GM21390 (cell line): ENCODE data around the gene UQCC2.
A peak's percentile ranks its signal among the peaks of the same experiment; 100 is the strongest.

ENCODE experiments used
- ATAC-seq: cut with Tn5 transposase; IDR thresholded peaks from one replicate; pipeline ENCODE4 v1.9.1; 2021; ENCODE audit not compliant: unreplicated experiment

Gene UQCC2

DNA sequence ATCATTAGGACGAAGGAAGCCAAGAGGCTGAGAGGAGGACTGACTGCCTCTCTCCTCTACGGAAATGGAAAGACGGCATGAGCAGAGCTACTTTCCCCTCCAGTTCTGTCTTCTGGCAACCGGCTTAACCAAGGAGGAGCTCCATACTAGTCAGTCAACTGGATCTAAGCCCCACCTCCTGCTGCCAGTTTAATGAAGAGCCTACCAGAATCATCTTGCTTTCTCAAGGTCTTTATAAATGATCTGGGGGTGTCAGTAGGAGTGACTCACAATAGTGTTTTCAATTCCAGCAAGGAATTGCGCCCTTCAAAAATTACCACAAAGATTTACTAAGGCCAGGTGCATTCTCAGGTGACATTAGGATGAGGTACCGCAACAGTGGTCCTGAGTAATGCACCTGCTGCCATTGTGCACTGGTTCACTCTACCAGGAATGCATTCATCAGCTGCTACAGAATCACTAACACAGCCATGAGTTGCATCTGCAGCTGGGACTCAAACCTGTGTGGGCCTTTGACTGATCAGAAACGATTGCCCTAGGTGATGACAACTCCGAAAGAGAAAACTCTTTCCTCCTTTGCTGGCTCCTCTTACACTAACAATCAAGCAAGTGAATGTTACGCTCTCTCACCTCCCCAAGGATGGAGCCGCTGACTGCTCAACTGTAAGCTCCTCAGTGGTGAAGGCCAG is 2.8 kb downstream of the UQCC2 start:
- ATAC-seq = no peak

DNA sequence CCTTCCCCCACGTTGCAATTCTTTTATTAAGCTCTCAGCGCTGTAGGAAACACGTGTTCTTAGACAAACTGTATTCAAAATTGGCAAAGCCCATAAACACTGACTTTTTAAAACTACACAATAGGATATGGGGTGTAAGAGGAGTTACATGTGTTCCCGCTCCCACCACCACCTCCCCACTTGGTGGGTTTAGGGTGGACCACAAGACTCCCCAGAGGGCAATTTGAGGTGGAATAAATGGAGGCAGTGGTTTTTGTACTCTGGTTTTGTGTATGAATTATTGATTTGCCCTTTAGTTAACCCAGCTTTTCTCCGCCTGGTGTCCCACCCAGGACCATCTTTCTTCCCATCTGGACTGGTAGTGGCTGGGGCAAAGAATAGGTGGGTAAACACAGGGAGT is 3.7 kb downstream of the UQCC2 start:
- no peak for ATAC-seq

DNA sequence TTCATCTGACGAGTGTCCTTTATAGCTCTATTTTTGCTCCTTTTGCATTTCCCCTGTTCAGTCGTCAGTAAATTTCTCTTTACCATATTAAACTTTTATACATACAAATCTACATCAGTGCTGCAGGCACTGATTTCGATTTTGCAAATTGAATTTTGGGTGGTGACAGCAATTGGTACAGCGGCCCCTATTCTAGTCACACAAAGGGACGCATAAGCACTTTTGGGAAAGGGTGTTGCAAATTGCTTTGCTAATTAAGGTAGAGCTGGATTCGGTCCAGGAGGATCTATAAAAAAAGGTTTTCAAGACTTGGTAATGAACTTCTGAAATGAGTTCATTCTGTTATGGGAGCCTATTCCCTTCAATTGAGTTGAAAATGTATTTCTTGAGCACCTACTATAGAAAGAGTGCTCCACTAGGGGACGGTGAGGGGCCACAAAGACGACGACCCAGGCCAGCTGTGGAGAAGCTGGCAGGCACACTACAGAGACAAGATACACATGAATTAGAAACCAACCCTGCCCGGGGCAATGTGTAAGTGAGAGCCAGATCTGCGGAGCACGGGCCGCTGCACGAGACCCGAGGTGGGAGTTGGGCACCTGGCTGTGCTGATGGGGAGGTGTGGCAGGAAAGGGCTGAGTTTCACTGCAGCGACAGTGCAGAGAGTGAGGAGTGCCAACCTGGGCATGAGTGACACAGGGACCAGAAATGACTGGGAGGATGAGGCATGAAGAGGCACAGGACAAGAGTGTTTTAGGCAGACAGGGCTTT is 5.4 kb downstream of the UQCC2 start:
- no peak for ATAC-seq

DNA sequence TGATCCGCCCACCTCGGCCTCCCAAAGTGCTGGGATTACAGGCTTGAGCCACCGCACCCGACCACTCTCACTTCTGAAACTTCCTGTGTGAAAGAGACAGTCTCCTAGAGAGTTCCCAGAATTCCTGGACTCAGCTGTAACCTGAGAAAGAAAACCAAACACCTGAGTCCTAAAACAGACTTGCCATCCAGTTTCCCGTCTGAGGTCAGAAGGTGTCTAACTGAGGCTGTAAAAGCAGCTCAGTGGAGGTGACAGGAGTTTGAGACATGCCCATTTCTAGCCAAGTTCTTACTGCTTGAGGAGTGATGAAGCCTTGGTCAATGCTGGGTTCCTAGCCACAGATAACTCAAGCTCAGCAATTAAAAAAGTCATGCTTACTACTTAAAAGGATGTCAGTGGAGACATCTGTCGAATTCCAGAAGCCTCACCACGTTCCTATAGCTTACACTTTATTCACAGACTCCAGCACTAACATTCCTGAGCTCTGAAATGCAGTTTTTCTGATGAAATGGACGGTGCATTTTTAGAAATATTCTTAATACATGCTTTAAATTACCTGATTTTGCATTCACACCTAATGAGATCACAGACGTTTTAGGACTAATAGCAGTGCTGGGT is 6.1 kb downstream of the UQCC2 start:
- ATAC-seq = no peak

DNA sequence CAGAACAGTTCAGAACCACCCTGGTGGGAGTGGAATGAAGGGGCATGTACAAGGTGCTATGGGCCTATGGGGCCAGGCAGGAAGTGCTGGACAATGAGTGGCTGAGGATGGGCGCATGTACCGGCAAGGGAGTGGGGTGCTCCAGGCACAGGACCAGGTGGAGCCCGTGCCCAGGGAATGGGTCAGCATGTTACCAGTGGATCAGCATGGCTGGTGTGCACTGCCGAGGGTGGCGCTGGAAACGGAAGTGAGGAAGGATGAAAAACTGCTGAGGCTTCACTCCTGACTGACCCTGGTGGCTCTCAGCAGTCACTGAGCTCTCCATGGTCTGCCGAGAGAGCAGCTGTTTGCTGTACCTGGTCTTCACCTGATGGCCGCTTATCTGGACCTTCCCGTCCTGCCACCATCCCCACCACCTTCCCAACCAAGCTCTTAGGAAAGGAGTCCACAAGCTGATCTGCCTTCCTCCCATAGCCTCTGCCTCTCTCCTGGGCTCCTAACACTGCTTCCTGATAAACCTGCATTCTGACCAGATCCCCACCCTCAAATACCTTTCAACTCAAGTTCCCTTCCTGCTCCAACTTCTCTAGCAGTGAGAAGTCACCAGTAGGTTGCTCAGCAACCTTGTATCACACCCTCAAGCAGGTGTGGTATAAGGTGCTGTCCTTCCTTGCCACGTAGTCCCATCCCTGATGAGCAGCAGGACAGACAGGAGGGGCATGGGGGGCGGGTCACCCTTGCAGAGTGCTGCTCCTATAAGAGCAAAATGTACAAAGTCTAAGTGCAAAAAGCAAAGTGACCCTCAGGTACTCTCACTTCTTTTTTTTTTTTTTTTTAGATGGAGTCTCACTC is 7.1 kb downstream of the UQCC2 start:
- ATAC-seq = no peak

DNA sequence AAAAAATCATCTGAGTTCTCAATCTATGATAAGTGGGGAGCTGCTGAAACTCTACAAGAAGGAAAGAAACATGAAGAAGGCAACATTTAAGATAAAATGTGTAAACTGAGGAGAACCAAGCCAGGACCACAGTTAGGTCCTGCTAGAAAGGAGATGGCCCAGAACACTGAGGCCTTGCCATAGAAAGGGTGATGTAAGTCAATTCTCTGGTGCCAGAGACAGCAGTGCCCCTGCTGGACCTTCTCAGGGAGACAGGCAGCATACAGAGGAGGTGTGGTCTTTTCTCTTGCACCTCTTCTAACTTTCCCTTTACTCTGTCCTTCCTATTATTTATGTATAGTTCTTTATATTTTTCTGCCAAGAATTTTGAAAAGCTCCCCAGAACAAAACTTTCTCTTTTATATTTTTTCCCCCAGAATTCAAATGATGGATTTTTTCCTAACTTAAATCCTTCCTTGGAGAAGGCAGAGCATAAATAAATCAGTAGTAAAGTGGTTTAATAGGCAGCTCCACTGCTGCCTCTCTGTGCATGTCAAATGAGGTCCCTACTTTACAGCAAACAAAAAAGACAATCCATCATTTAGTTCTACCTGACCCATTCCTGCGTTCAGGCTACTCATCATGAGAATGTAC is 9.0 kb downstream of the UQCC2 start:
- no peak for ATAC-seq

DNA sequence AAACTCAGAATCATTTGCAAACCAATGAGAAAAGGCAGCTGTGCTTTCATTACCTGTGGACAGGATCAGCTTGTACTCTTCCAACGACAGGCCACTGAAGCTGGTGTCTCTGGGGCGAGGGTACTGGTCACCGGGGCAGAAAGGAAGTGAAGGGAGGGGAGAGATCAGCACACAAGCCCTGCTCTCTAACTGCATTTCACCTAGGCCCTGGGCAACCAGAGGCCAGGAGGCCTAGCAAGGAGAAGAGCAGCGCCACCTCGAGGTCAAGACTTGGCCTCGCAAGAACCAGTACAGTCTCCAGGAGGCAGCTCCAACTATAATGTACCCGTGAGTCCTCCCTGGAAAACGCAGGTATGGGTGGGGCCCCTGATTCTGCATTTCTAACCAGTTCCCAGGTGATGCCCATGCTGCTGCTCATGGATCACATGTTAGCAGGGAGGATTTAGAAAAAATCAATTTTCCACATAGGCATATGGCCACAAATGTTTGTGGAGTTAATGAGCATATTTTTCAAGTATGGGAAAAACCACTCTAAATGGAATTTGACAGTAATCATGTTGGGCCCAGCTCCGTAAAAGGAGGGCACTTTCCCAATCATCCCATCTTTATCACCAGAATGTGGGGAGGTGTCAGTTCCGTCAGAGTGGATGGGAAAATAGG is 11.0 kb downstream of the UQCC2 start:
- peak; percentile 73 for ATAC-seq

DNA sequence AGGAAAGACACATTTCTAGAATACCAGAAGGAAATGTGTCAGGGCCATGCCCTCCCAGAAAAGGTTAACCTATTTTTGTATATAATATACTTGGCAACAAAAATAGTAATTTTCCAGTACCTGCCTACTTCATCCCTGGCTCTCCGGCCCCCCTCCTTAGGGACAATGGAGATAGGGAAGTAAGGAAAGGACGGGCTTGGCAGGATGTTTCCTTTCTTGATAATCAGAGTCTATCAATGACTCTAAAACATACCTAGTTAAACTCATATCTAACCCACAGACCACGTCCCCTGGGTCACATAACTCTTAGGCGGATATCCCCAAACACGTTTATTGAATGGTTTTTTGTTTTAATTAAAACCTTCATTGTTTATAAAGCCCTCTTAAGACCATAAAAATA is 11.8 kb downstream of the UQCC2 start:
- ATAC-seq = no peak

DNA sequence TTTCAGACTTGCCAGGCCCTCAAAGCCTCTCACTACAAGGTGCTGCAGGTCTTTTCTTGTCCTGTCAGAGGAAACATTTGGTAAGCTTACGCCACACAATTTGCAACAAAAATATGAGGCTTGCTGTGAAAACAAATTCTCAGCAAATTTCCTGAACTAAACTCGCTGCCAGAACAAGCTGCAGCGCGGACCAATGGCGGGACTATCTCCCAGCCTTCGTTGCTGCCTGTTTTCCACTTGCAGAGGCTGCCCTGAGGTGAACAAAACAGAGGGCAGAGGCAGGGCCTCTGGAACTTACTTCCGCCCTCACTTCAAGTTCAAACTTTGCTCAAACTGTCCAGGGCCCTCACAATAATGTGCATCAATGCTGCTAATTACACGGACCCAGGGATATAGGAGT is 12.4 kb downstream of the UQCC2 start:
- ATAC-seq = no peak

DNA sequence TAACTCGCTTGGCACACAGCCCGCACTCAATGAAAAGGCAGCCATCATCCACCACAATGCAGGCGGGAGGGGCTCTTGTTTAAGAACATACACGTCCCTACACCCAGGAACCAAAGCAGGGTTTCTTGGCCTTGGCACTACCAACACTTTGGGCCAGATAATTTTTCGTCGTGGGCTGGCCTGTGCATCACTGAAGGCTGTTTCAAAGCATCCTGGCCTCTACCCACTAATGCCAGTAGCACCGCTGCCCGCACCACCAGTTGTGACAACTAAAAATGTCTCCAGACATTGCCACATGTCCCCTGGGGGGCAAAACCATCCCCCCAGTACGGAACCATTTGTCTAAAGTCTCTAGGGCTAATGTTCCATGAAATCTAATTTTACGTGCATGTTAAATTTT is 13.0 kb downstream of the UQCC2 start:
- ATAC-seq = no peak

DNA sequence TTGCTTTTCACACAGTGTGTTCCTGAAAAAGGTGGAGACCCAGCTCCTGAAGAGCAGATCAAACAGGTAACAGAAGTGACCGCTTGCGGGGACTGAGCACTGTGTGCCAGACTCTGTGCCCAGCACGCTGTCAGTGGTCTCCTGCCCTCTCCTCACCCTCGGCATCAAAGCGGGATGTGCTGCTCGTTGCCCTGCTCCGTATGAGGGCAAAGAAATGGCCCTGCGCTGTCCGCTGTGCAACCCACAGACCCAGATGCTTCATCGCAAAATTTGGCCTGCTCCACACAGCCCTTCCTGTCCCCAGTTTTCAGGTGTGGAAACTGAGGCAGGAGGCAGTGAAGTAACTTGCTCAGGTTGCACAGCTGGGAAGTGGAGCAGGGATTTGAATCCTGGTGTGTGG is 13.7 kb downstream of the UQCC2 start:
- ATAC-seq = no peak

DNA sequence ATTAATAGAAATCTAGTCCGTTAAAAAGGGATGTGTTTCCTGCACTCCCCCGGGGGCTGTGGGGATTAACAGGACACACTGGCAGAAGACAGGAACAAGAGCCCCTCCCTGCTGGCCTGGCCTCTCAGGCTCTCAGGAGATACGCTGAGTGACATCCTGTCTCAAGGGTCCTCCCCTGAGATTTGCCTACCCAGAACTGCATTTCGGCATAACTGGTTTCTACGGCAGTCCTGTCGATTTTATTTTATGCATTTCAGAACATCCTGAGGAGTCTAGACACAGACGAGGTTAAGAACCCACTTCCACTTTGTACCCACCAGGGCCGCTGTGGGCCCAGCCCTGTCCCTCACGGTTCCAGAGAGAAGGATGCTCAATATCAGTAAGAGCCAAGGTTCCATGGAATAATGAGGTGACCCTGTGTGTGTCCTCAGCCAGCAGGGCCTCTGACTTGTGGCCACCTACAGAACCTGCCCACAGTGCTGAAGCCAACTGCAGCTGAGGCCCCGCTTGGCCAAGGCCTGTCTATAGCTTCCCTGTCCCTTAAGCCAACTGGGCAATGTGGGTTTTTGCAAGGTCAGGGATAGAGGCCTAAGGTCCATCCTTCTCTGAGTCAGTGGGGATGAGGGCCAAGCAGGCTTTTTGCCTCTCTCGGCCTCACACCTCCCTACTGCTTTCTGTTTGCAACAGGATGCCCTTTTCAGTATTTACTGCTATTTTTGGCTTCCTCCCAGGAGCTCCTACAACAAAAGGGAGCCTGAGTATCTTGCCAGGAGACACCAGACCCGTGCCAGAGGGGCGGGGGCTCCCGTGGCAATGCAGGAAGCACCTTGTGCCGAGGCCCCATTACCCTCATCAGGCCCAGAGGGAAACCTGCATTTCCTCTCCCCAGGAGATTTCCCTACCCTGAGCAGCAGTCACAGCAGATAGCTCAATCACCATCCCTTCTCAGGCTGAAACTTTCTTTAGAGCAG is 14.7 kb downstream of the UQCC2 start:
- ATAC-seq = no peak

DNA sequence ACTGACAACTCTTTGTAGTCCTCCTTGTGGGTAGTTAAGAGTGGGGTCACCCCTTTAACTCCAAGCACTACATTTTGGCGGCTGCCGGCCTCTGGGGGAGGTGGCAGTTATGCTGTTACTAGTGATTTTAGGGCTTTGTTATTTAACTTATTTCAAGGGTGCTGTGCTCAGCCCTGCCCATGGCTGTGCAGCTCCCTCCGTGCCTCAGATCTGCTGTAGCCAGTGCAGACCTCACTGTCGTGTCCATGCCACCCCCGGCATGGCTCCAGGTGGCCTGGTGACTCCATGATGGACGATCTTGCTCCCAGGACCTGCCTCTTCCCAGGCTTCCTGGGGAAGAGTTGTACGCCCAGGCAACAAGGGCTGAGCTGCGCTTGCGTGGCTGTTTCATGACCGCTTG is 15.4 kb downstream of the UQCC2 start:
- ATAC-seq = no peak

DNA sequence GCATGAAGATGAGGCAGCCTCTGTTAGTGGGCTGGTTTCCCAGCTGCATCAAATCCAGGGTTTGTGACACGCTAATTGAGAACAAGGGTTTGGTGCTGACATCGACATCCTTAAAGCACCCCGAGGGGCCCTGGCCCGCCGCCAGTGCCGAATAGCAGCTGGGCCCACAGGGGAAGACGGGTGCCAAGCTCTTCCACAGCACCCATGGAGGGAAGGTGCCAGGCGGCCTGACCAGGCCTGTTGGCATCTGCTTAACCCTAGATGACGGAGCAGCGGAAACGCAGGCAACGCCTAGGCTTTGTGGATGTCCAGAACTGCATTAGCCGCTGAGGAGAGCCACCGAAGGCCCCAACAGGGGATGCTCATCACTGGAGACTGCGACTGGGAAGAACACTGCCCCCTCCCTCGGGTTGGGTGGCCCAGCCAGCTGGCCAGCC is 16.0 kb downstream of the UQCC2 start:
- no peak for ATAC-seq

DNA sequence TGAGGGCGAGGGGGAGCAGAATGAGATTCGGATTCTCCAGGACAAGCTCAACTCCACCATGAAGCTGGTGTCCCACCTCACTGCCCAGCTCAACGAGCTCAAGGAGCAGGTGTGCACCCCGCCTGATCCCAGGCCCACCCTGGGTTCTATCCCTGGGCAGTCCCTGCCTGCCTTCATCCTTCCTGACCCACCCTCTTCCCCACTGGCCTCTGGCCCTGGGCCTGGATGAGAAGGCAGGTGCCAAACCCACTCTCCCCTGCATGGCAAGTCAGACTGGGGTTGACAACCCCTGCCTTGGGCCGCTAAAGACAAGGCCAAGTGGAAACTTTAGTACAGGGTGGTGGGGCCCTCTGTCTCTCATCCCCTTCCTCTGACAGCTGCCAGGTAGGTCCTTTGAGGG is 16.5 kb downstream of the UQCC2 start:
- no peak for ATAC-seq

DNA sequence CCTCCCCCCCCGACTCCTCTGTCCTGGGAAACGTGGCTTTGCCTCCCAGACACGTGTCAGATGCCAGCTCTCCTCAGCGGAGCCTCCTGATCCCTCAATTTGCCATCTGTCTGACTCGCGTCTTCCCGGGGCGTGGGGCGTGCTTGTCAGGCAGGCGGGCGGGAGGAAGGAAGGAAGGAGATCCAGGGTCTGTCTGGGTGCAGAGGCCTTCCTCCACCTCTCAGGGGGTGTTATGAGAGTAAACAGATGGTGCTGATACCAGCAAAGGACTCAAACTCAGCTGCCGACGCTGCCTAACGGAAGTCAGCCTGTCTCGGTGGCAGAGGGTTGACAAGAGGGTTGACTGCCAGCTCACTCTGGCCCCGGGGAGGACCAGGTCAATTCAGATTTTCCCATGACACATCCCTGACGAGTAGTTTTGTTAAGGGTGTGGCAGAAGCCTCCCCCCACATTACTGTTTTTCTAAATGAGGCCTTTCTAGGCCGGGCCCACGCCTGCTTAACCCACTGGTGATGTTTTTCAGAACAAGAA is 17.0 kb downstream of the UQCC2 start:
- no peak for ATAC-seq

DNA sequence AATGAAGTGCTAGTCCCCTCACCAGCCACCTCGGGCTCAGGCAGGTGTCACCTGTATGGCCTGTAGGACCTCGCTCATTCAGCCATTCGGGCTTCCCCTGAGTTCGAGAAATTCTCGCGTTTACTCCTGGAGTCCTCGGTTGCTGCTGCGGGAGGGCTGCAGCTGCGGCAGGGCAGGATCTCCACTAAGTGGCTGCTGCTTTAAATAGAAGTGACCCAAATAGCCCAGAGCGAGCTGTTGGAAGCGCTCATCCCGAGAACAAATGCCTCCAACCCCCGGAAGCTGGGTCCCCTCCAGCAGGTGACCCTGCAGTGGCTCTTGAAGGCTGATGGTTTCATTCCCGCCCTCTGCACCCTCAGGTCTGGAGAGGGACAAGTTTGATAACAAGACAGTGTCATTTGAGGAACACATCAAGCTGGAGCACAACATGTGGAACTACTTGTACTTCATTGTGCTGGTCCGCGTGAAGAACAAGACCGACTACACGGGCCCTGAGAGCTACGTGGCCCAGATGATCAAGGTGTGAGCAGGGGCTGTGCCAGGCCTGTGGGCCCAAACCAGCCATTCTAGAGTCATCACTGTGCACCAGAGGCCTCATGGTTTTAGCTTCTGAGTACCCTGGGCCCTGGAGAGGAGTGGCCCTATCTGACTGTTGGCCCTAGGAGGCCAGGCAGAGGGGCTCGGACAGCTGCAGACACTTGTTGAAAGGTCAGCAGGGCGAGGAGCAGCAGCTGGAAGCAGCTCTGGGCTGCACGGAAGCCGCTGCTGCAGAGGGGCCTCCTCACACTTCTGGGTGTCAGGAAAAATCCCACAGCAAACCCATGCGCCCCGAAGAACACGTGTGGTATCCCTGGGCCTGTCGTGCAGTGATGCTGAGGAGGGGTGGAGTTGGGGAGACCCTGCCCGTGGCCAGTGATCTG is 18.1 kb downstream of the UQCC2 start:
- ATAC-seq = no peak

DNA sequence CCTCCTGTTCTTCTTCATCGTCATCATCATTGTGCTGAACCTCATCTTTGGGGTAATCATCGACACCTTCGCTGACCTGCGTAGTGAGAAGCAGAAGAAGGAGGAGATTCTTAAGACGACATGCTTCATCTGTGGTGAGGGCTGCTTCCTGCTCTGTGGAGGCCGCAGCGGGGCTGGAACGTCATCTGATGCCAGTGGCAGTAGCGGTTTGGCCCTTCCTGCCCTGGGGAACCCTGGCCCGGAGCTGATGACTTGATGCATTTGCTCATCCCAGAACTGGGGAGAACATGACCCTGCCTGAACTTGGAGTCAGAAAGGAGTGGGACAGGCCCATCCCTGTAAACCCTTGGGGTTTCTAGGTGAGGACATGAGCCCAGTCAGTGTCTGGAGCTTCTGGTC is 18.7 kb downstream of the UQCC2 start:
- ATAC-seq = no peak
